HepG2 (cell line): ENCODE measurements around the gene MBD5. TPM values are rescaled to one million over a fixed set of nuclear protein-coding genes. Genes with fewer than 3 reads are reported as not detected.

Experiments used
- HNRNPK ChIP-seq: fragments of 200-400 bp; formaldehyde crosslinking; IDR thresholded peaks from 2 replicates; pipeline ENCODE4 v1.6.1; 2018; ENCODE audit warnings: low read length, low read depth, moderate library complexity, mild to moderate bottlenecking; ENCODE audit not compliant: poor library complexity, severe bottlenecking
- ISX ChIP-seq: sonication (generic); formaldehyde crosslinking; conservative IDR thresholded peaks from 2 replicates; pipeline ENCODE4 v1.5.0; 2020; ENCODE audit warnings: missing genetic modification reagents
- PCBP2 ChIP-seq: fragments of 200-400 bp; formaldehyde crosslinking; optimal IDR thresholded peaks from 2 replicates; pipeline ENCODE3; 2018; ENCODE audit warnings: low read length, low read depth; ENCODE audit not compliant: poor library complexity, severe bottlenecking
- TBL1XR1 ChIP-seq: fragments of 150-350 bp; IDR thresholded peaks from 2 replicates; pipeline ENCODE4 v1.6.1; 2014; ENCODE audit warnings: borderline replicate concordance, low read length; ENCODE audit not compliant: partially characterized antibody
- ZNF331 ChIP-seq: sonication (generic); formaldehyde crosslinking; IDR thresholded peaks from 2 replicates; pipeline ENCODE4 v1.4.0; 2020; ENCODE audit warnings: missing genetic modification reagents
- polyA plus RNA-seq, 8 experiments: library from polyadenylated mRNA; depleted of rRNA in 3 of 8; stranded (reverse) in 7 of 8; unstranded in 1 of 8; fragments of >200 nt; fragmentation: Illumina TruSeq in 4 of 8; extraction: Trizol in 4 of 8; gene quantifications; 2 replicates each; pipeline versions ENCODE4 v1.2.1 to v1.2.3, GENCODE V29; 2011 to 2016; ENCODE audit warnings: low read depth in 4 of 8, missing spikeins in 1 of 8, mixed read lengths in 1 of 8; ENCODE audit not compliant: insufficient read depth in 1 of 8
- total RNA-seq, 5 experiments: library from RNA; depleted of rRNA; stranded (reverse); fragments of >200 nt; fragmentation: Illumina TruSeq; extraction: Trizol; gene quantifications; 2 replicates each; pipeline ENCODE4 v1.2.3, GENCODE V29; 2016; ENCODE audit warnings: low read depth in 1 of 5
- TF ChIP-seq, protein P1 (sequence below): IDR thresholded peaks from 2 replicates; pipeline ENCODE4 v1.4.0; 2020; ENCODE audit warnings: mild to moderate bottlenecking, missing genetic modification reagents
- TF ChIP-seq, protein P2 (sequence below): IDR thresholded peaks from 2 replicates; pipeline ENCODE4 v1.6.1; 2012; ENCODE audit warnings: low read length, improper control_type of control experiment

Gene MBD5
- total and polyA plus RNA-seq, 2 of the 13 experiments (the other 11 are each of a cell fraction or from before 2014, with no cell fraction given): 13.5 to 26.4 TPM

DNA sequence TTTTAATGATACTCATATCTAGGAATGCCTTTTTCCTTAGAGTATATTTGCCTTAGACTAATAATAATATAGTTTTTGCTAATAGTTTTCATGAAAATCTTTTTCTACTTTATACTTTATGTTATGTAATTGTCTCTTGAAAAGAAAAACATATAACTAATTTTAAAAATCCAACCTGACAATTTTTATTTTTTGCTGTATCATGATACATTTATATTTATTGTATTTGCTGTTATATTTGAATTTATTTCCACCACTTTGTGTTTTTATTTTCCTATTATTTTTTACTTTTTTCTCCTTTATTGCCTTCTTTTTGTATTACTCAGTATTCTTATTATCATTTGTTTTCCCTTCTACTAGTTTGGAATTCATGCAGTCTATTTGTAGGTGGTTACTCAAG is 85.4 kb downstream of the MBD5 start (continued):
- TF ChIP-seq PCBP2 (no peak), ZNF331 (no peak), TBL1XR1 (no peak), HNRNPK (no peak), ISX (CRISPR knock-in tag) (no peak)
- TF ChIP-seq, protein P1, sequence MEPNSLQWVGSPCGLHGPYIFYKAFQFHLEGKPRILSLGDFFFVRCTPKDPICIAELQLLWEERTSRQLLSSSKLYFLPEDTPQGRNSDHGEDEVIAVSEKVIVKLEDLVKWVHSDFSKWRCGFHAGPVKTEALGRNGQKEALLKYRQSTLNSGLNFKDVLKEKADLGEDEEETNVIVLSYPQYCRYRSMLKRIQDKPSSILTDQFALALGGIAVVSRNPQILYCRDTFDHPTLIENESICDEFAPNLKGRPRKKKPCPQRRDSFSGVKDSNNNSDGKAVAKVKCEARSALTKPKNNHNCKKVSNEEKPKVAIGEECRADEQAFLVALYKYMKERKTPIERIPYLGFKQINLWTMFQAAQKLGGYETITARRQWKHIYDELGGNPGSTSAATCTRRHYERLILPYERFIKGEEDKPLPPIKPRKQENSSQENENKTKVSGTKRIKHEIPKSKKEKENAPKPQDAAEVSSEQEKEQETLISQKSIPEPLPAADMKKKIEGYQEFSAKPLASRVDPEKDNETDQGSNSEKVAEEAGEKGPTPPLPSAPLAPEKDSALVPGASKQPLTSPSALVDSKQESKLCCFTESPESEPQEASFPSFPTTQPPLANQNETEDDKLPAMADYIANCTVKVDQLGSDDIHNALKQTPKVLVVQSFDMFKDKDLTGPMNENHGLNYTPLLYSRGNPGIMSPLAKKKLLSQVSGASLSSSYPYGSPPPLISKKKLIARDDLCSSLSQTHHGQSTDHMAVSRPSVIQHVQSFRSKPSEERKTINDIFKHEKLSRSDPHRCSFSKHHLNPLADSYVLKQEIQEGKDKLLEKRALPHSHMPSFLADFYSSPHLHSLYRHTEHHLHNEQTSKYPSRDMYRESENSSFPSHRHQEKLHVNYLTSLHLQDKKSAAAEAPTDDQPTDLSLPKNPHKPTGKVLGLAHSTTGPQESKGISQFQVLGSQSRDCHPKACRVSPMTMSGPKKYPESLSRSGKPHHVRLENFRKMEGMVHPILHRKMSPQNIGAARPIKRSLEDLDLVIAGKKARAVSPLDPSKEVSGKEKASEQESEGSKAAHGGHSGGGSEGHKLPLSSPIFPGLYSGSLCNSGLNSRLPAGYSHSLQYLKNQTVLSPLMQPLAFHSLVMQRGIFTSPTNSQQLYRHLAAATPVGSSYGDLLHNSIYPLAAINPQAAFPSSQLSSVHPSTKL: no peak
- TF ChIP-seq, protein P2, sequence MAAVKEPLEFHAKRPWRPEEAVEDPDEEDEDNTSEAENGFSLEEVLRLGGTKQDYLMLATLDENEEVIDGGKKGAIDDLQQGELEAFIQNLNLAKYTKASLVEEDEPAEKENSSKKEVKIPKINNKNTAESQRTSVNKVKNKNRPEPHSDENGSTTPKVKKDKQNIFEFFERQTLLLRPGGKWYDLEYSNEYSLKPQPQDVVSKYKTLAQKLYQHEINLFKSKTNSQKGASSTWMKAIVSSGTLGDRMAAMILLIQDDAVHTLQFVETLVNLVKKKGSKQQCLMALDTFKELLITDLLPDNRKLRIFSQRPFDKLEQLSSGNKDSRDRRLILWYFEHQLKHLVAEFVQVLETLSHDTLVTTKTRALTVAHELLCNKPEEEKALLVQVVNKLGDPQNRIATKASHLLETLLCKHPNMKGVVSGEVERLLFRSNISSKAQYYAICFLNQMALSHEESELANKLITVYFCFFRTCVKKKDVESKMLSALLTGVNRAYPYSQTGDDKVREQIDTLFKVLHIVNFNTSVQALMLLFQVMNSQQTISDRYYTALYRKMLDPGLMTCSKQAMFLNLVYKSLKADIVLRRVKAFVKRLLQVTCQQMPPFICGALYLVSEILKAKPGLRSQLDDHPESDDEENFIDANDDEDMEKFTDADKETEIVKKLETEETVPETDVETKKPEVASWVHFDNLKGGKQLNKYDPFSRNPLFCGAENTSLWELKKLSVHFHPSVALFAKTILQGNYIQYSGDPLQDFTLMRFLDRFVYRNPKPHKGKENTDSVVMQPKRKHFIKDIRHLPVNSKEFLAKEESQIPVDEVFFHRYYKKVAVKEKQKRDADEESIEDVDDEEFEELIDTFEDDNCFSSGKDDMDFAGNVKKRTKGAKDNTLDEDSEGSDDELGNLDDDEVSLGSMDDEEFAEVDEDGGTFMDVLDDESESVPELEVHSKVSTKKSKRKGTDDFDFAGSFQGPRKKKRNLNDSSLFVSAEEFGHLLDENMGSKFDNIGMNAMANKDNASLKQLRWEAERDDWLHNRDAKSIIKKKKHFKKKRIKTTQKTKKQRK: no peak
